ENCODE measurements around the gene USP15. TPM values are rescaled to one million over a fixed set of nuclear protein-coding genes. Genes with fewer than 3 reads are reported as not detected.

USP15 gene
- total RNA-seq, 1 donor from 2014 or later = 74.2 TPM

DNA sequence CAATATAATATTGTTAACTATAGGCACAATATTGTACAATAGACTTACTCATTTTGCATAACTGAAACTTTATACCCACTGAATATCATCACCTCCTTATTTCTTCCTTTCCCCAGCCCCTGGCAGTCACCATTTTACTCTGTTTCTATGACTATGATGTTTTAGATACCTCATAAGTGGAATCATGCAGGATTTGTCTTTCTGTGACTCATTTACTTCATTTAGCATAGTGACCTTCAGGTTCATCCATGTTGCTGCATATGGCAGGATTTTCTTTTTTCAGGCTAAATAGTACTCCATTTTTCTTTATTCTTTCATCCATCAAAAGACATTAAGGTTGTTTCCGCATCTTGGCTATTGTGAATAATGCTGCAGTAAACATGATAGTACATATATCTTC, 18.9 kb downstream of the USP15 start:
- Histone ChIP-seq H3K27ac (no peak overlapping the region), H3K36me3 (no peaks in the 10 kb centered on the region), H3K4me1 (peaks cover 57% of the 10 kb centered on the region), H3K9me3 (no peaks in the 10 kb centered on the region), H3K27me3 (no peaks in the 10 kb centered on the region), H3K4me3 (no peak overlapping the region)
- intact Hi-C loops (cut with DNase I) = no loop called here
- no peak for DNase-seq (ENCODE audit: extremely low spot score in 2 of 2)
- TF ChIP-seq, protein P1, sequence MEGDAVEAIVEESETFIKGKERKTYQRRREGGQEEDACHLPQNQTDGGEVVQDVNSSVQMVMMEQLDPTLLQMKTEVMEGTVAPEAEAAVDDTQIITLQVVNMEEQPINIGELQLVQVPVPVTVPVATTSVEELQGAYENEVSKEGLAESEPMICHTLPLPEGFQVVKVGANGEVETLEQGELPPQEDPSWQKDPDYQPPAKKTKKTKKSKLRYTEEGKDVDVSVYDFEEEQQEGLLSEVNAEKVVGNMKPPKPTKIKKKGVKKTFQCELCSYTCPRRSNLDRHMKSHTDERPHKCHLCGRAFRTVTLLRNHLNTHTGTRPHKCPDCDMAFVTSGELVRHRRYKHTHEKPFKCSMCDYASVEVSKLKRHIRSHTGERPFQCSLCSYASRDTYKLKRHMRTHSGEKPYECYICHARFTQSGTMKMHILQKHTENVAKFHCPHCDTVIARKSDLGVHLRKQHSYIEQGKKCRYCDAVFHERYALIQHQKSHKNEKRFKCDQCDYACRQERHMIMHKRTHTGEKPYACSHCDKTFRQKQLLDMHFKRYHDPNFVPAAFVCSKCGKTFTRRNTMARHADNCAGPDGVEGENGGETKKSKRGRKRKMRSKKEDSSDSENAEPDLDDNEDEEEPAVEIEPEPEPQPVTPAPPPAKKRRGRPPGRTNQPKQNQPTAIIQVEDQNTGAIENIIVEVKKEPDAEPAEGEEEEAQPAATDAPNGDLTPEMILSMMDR (IDR thresholded peaks at IDR 0.05) = no peak
- TF ChIP-seq POLR2AphosphoS5 (IDR thresholded peaks at IDR 0.05; ENCODE audit: insufficient read depth in 1 of 2, low read depth in 1 of 2) (no peak), POLR2A (IDR thresholded peaks at IDR 0.05) (no peak)

DNA sequence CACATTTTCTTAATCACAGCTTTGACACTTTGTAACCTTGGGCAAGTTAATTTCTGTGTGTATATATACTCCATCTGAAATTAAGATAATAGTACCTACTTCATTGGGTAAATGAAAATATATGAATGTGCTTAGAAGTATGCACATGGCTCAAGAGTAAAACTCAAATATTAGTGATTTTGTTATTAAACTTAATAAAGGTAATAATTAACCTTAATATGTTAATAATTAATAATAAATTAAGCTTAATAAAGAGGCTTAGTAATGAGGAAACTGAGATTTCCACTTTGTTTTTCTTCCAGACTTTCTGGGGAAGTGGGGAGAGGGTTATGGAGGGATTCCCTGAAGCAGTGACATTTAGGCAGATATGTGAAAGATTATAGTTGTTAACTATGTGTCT, 19.8 kb downstream of the USP15 start:
- H3K36me3 ChIP-seq = no peaks in the 10 kb centered on the region
- DNase-seq (ENCODE audit: extremely low spot score in 2 of 2) = no peak
- intact Hi-C loops (cut with DNase I) = no loop called here
- H3K4me1 ChIP-seq = peaks cover 48% of the 10 kb centered on the region
- H3K27ac ChIP-seq = no peak overlapping the region
- no peak overlapping the region for H3K4me3 ChIP-seq
- H3K9me3 ChIP-seq = no peaks in the 10 kb centered on the region
- TF ChIP-seq POLR2A (IDR thresholded peaks at IDR 0.05) = no peak
- TF ChIP-seq, protein P1 (IDR thresholded peaks at IDR 0.05) = no peak
- no peak for TF ChIP-seq POLR2AphosphoS5 (IDR thresholded peaks at IDR 0.05; ENCODE audit: insufficient read depth in 1 of 2, low read depth in 1 of 2)
- H3K27me3 ChIP-seq = no peaks in the 10 kb centered on the region

GRCh38 chr12:62282057-62282774, 22.0 kb downstream of the USP15 start:
- no peak overlapping the region for H3K4me3 ChIP-seq
- no peaks in the 10 kb centered on the region for H3K36me3 ChIP-seq
- TF ChIP-seq POLR2AphosphoS5 (IDR thresholded peaks at IDR 0.05; ENCODE audit: insufficient read depth in 1 of 2, low read depth in 1 of 2) = no peak
- no peak for TF ChIP-seq POLR2A (IDR thresholded peaks at IDR 0.05)
- TF ChIP-seq, protein P1 (IDR thresholded peaks at IDR 0.05) = no peak
- H3K27me3 ChIP-seq = no peaks in the 10 kb centered on the region
- no peak overlapping the region for H3K27ac ChIP-seq
- DNase-seq (ENCODE audit: extremely low spot score in 2 of 2) = no peak
- peaks cover 32% of the 10 kb centered on the region for H3K4me1 ChIP-seq
- H3K9me3 ChIP-seq = no peaks in the 10 kb centered on the region
- intact Hi-C loops (cut with DNase I) = no loop called here

- H3K4me1 ChIP-seq = peaks cover 27% of the 10 kb centered on the region
- H3K27me3 ChIP-seq = no peaks in the 10 kb centered on the region
- TF ChIP-seq POLR2AphosphoS5 (IDR thresholded peaks at IDR 0.05; ENCODE audit: insufficient read depth in 1 of 2, low read depth in 1 of 2) (no peak), POLR2A (IDR thresholded peaks at IDR 0.05) (no peak)
- TF ChIP-seq, protein P1 (IDR thresholded peaks at IDR 0.05) = no peak
- no peak overlapping the region for H3K4me3 ChIP-seq
- no peak overlapping the region for H3K27ac ChIP-seq
- intact Hi-C loops (cut with DNase I) = no loop called here
- no peak for DNase-seq (ENCODE audit: extremely low spot score in 2 of 2)
- H3K9me3 ChIP-seq = no peaks in the 10 kb centered on the region
- no peaks in the 10 kb centered on the region for H3K36me3 ChIP-seq
Measured at GRCh38 chr12:62284749-62285148, 24.5 kb downstream of the USP15 start.

DNA sequence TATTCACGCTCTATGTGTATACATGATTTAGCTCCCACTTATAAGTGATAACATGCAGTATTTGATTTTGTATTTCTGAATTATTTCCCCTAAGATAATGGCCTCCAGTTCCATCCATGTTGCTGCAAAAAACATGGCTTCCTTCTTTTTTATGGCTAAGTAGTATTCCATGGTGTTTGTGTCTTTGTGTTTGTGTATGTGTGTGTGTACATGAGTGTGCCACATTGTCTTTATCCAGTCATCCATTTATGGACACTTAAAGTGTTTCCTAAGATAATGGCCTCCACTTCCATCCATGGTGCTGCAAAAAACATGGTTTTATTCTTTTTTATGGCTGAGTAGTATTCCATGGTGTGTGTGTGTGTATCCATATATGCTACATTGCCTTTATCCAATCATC, 25.1 kb downstream of the USP15 start:
- Histone ChIP-seq H3K9me3 (no peaks in the 10 kb centered on the region), H3K27ac (no peak overlapping the region), H3K27me3 (no peaks in the 10 kb centered on the region), H3K4me3 (no peak overlapping the region), H3K4me1 (peaks cover 27% of the 10 kb centered on the region), H3K36me3 (no peaks in the 10 kb centered on the region)
- intact Hi-C loops (cut with DNase I) = no loop called here
- no peak for TF ChIP-seq POLR2AphosphoS5 (IDR thresholded peaks at IDR 0.05; ENCODE audit: insufficient read depth in 1 of 2, low read depth in 1 of 2)
- no peak for TF ChIP-seq POLR2A (IDR thresholded peaks at IDR 0.05)
- TF ChIP-seq, protein P1 (IDR thresholded peaks at IDR 0.05) = no peak
- DNase-seq (ENCODE audit: extremely low spot score in 2 of 2) = no peak

Measured in vagina (tissue), 2 donors.